ENCODE measurements around the gene P3H4.

- TF ChIP-seq CTCF (IDR thresholded peaks at IDR 0.05) (no peak), POLR2A (IDR thresholded peaks at IDR 0.05) (no peak)
Measured at GRCh38 chr17:41813699-41814124, 2.0 kb upstream of the P3H4 start.
